GM19467 (cell line): ENCODE results near the gene ADRB2.
"Not testable (repeated sequence)": the region's sequence is repeated elsewhere in the genome, so short reads cannot be mapped to it uniquely, and the experiment has no call there.

Source experiments
- ATAC-seq: cut with Tn5 transposase; IDR thresholded peaks from one replicate; pipeline ENCODE4 v1.9.1; 2021; ENCODE audit warnings: mild to moderate bottlenecking, moderate library complexity; ENCODE audit not compliant: unreplicated experiment

ADRB2 gene

DNA sequence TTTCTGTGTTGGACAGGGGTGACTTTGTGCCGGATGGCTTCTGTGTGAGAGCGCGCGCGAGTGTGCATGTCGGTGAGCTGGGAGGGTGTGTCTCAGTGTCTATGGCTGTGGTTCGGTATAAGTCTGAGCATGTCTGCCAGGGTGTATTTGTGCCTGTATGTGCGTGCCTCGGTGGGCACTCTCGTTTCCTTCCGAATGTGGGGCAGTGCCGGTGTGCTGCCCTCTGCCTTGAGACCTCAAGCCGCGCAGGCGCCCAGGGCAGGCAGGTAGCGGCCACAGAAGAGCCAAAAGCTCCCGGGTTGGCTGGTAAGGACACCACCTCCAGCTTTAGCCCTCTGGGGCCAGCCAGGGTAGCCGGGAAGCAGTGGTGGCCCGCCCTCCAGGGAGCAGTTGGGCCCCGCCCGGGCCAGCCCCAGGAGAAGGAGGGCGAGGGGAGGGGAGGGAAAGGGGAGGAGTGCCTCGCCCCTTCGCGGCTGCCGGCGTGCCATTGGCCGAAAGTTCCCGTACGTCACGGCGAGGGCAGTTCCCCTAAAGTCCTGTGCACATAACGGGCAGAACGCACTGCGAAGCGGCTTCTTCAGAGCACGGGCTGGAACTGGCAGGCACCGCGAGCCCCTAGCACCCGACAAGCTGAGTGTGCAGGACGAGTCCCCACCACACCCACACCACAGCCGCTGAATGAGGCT, at the start of gene ADRB2:
ADRB2 (plus strand) TSS at position 559 of the 686 bp plus-strand sequence. CDS start 221 bp downstream, outside the sequence.
- ATAC-seq: peak; percentile 97

DNA sequence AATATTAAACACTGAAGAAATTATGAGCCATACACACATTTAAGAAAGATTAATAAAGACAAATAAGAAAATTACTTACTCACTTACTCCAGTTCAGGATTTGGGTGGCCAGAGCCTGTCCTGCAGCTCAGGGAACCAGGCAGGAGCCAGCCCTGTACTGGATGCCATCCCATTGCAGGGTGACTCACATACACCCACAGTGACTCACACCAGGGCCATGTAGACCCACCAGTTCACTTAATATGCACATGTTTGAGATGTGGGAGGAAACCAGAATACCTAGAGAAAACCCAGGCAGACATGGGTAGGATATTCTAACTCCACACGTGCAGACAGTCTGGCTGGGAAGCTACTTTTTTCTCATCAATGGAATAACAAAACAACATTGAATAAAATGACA, 49.6 kb upstream of the ADRB2 start:
- ATAC-seq: no peak

DNA sequence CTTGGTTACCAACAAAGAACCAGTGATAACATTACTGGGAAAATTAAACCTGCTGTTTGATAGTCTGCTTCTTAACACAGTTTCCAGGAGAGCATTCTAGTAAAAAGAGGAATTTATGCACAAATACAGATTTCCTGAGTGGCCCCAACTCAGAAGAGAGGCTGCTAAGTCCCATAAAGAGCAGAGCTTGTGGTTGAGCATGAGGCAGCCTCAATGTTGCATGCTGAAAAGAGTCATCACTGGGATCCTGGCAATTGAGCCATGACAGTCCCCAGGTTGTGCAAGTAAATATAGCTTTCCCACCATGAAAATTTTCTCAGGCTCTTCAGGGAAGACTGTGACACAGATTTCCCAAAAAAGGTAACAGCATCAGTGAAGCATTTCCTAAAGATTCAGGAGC, 47.5 kb upstream of the ADRB2 start:
- no peak for ATAC-seq

DNA sequence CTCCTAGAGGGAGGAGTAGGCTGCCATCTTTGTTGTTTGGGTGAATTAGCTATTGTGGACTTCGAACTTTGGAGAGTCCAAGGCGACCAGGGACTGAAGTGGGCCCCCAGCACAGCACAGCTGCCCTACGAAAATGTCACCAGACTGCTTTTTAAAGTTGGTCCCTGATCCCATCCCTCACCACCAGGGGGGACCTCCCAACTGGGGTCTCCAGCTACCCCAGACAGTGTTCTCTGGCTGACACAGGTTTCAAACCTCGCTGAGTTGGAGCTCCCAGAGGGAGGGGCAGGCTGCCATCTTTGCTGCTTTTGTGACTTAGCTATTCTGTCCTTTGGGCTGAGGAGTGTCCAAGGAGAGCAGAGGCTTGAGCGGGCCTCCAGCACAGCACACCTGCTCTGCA, 45.7 kb upstream of the ADRB2 start:
- no peak for ATAC-seq

DNA sequence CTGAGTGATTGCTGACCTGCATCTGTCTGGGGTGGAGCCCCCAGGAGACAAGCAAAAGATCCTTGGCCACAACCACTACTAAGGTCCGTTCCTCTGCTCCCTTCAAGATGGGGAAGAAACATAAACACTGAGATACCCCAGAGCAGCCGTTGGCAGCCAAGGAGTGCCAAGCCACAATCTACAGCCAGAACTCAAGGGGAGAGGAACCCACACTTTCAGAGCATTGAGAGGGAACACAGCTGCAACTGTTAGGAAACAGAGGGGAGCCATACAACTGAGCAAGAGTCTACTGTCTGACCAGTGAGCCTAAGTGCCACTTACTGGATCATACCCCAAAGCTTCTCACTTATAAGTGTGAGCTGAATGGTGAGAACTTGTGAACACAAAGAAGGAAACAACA, 44.6 kb upstream of the ADRB2 start:
- ATAC-seq: no peak

DNA sequence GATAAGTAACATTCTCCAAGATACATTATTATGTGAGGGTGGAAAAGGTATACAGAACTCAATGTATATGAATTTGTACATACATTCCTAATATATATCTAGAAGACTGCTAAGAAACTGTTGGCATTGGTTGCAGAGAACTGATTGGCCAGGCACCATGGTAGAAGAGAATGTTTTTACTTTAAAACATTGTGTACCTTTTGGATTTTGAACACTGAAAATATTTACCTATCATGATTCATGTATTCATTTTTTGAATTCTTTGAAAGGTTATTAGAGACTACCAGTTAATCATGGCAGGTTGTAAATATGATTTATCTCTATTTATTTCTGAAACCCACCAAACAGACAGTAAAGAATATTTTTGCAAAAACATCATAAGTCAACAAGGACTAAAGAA, 41.2 kb upstream of the ADRB2 start:
- no peak for ATAC-seq

DNA sequence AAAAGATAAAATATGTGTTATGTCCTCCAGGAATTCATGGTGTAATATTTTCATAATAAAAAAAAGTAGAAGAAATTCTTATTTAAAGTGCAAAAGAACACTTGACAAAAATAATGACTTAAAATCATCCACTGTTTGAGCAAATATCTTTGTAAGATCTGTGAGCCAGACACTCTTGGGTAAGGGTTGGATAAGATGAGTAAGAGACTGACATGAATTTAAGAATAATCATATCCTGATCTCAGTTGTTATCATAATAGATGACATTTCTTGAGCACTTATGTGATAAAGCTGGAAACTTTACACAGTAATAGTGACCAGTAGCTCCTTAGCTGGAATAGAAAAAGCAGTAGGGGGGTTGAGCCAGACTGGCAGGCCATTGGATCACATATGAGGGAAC, 40.0 kb upstream of the ADRB2 start:
- ATAC-seq: no peak

DNA sequence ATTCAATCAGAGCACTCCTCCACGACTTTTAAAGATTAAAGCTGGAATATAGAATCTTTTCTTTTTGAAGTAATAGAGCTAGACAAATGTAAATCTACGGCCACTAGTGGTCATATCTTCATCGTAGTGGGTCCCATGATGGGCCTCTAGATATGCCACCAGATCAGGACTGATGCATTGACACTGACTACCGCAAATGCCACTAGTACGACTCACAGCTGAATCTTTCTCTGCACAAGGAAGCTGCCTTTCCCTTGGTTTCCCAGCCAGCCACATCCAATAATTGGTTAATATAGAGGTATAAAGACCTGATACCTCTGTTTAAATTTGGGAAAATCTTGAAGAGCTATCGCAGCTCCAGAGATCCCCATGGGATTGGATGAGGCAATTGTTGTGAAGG, 37.8 kb upstream of the ADRB2 start:
- ATAC-seq: no peak

DNA sequence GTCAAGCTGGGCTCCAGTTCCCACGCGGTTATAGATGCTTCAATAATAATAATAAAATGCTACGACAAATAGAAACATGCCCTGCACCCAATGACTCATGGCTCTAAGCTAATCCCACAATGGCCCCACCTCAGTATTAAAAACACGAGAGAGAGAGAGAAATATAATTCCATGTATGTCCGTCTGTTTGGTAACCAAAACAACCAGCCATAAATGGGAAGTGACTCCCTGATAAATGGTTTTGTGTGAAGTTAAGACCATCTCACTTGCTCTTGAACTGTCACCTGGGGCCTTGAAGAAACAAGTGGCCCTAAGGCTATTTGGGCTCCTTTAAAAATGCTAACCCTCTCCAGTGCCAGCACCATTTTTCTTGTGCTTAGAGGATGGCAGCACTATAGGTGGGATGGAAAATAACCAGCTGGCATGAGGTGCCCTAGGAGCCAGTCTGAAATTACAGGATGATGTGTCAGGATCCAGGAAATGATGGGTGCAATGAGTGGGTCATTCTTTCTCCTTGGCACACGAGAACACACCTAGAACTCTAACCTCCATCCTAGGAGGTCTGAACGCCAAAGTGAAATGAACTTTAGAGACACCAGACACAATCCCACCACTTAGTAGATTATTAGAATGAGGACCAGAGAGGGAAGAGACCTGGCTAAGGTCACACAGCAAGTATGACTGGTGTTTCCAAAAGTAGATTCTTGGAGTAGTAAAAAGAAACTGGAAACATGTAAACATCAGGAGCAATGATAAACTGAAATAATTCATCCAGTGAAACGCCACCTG, 35.7 kb upstream of the ADRB2 start:
- ATAC-seq: peak; percentile 24

DNA sequence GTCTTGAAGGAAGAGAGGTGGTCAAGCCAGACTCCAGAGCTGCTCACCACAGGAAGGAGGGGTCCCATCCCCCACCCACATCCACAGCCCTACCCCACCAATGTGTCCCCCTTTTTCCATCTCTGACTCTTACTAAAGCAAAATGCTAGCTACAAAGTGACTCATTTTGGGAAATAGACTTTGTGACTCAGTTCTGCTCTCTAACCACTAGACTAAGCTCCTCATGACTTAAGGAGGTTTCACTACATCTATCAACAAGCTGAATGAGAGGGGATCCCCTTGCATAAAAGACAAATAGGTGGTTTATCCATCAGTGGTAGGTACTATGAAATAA, 35.1 kb upstream of the ADRB2 start:
- ATAC-seq: peak; percentile 87

DNA sequence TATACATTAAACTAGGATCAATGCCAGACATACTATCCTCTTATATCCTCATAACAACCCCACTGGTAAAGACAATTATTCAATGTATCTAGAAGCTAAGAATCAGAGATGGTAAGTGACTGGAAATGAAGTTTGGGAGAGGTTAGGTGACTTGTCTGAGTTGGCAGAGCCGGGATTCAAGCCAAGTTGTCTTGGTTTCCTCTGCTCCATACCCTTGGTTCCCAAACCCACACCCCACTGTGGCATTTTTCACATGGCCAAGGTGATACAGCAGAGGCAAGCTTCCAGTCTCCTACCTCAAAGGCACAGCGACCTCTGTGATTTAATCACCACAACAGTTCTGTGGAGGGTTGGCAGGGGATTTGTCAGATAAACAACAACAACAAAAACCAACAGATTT, 34.7 kb upstream of the ADRB2 start:
- ATAC-seq: no peak

DNA sequence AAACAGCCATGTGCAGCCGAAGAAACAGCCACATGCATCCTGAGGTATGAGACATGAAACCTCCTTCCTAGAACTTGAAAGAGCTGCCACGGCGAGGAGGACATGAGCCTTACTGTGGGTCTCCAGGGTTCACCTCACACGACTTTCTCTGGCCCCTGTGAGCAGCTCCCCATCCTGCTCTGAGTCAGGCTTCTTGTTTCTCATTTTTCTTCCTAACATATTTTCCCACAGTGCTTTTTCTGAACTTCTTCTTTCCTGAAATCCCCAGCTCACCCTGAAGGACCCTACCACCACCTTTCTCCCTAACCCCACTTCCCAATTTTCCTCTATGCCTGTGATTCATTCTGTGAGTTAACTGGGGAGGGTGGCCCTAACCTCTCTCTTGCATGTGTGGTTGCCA, 33.7 kb upstream of the ADRB2 start:
- no peak for ATAC-seq

DNA sequence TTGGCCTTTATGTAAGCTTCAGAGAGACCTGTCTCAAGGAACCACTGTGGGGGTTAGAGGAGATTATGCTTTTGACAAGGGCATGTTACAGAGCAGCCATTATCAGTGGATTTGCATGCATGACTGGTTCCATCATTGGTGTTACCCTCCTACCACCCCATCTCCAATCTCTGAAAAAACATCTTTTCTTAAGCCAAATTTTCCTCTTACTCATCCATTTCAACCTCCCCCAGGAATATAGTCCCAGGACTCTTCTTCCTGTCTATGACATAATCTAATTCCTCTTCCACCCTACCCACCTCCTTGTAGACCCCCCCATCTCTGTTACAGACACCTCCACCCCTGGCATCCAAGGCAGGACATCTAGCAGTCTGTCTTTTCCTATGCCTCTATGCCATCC, 33.1 kb upstream of the ADRB2 start:
- no peak for ATAC-seq

DNA sequence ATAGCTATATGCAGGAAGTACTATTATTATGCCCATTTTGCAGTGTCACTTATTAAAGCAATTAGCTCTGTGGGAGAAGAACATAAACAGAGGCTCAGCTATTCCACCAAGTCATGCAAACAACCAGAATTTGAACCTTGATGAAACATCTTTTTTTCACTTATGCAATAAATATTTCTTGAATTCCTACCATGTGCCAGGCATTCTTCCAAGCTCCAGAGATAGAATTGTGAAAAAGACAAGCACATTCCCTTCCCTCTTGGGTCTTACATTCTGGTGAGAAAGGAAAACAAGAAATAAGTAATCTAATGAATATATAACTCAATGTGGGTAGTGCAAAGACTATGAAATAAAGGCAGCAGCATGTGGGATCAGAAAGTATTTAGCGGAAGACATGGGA, 32.1 kb upstream of the ADRB2 start:
- ATAC-seq: no peak

DNA sequence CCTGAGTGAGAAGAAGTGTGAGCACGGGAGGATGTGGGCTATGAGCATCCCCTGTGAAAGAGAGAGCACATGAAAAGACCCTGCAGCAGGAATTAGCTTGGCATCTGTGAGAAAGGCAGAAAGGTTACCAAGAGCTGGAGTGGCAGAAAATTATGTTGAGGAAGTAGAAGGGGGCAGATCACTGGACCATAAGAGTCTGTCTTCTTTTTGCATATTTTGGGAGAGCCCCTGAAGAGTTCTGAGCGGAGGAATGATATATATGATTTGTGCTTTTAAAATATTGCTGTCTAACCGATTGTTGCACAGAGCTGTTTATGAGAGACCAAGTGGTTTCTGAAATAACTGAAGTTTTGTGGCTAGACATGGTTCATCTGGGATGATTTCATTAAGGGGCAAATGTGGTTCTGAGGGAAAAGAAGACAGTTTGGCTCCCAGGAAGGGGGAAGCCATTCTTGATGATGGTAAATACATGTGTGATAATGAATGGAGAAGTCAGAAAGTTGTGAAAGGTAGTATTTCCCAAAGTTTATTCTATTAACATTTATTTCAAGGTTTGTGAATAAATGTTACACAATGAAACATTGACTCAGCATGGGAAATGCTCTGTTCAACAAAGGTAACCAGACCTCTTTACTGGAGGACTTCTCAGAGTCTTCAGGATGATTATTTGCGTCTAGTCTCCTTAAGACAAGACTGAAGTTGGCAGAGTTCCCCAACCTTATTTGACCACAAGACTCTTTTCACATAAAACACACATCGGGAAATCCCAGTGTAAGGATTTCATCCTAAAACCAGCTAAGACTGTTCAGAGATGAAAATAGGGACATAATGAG, 31.5 kb upstream of the ADRB2 start:
- ATAC-seq: no peak

DNA sequence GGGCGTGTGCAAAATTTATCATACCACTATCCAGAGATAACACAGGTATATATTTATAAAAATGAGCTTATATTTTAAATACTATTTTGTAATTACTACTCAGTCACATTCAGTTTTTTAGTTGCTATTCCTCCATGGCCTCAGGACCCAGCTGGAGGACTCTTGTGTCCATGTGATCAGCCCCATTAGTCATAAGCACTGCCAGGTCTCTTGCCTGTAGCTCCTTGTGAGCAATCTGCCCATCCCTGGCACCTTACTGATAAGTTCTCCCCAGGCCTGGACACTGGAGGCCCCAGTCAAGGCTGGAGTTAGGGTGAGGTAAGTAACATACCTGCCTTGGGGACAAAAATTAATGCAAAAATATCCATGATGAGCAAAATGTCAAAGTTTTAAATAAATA, 29.5 kb upstream of the ADRB2 start:
- ATAC-seq: no peak

DNA sequence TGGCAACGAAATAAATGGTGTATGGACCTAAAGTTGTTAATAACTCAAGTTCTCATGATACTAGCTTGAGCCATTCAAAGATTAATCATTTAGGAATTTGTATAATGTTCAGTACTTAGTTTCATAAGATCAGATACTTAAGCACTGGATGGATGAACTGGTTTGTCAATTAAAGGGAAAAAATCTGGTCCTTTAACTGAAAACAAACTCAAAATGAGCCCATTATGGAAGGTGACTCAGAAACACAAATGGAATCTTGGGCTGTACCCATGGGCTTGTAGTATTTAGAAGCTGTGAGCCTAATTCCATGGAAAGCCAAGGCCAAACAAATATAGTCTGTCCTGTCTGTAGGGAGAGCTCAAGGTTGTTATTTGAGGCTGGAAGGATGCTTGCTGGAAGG, 27.6 kb upstream of the ADRB2 start:
- no peak for ATAC-seq

DNA sequence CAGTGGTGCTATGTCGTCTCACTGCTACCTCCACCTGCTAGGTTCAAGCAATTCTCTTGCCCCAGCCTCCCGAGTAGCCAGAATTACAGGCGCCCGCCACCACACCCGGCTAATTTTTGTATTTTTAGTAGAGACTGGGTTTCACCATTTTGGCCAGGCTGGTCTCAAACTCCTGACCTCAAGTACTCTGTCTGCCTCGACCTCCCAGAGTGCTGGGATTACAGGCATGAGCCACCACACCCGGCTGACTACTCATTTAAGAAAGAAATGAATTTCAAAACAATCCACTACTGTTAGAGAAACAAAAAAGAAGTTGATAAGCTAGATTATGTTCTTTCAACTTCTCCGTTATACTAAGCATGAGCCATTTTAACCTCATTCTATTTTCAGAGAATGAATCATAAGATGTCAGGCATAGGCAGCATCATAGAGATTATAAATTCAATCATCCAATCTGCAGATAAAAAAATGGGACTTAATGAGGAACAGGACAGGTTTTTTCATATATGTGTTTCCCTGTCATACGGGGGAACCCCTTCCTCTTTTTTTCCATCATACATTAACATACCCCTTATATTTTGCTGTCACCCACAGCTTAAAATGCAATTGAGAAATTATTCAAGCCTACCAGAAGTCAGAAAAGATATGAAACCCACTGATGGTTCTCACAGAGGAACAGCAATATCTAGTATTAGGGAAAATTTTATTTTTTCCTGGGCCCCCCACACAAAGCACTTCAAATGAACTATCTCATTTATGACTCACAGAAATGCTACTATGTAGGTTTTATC, 26.5 kb upstream of the ADRB2 start:
- no peak for ATAC-seq

DNA sequence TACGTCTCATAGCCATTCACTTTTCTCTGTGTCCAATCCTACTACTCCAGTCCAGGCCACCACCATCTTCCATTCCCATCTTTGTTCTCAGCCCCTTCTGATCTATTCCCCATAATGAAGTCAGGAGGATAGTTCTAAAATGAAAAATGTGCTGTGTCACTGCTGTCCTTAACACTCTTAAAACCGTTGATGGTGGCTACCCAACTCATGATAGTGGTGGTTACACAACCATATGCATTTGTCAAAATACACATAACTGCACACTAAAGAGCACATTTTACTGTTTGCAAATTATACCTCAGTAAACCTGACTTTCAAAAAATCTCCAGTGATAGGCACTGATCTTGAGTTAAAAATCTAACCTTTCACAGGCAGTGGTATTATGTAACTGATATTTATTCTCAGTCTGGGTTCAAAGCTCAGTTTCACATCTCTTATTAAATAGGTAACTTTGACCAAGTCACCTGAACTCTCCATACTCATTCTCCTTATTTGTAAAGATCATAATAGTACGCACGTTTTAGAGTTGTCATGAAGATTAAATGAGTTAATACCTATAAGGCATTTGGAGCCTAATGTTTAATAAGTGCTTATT, 24.6 kb upstream of the ADRB2 start:
- no peak for ATAC-seq

DNA sequence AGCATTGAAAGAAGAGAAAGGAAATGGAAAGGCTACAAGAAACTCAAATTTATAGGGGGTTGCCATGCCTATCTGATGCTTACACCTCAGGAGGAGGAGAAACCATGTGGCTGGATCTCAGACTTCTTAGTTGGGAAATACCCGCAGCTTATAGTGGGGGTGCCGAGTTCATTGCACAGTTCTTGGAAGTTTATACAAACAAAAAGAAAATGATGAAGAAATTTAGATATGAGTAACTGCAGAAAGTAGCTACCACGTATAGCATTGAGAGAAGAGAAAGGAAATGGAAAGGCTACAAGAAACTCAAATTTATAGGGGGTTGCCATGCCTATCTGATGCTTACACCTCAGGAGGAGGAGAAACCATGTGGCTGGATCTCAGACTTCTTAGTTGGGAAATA, 23.0 kb upstream of the ADRB2 start:
- ATAC-seq: not testable (repeated sequence)

DNA sequence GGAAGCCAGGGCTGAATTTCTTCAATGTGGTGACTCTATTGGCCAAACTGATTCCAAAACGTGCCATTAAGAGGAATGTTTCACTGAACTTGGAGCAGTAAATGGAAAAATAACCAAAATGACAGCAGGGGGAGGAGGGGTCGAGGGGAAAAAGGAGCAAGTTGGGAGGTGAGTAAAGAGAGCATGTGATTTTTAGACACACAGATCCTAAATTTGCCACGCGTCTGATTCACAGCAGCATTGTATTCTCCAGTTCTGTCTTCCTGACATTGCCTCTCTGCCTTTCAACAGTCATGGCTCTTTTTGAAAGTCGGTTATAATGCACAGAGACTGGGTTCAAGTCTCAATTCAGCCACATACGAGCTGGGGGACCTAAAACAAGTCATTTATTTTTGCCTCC, 22.0 kb upstream of the ADRB2 start:
- ATAC-seq: no peak
